NCI-H1694 treated with DMSO at 0.1 percent for 48 hours (cell line): ENCODE results near the gene COG5.
"Not testable (repeated sequence)": the region's sequence is repeated elsewhere in the genome, so short reads cannot be mapped to it uniquely, and the experiment has no call there.

ENCODE experiments used
- DNase-seq: peaks from one replicate; lab custom pipeline; 2025; lab: John Stamatoyannopoulos, UW

Gene COG5

GRCh38 chr7:107276220-107276827 lies 287.4 kb downstream of the COG5 start:
- no peak for DNase-seq

GRCh38 chr7:107274506-107274905 lies 289.2 kb downstream of the COG5 start:
- DNase-seq = no peak

GRCh38 chr7:107269790-107270189 lies 293.9 kb downstream of the COG5 start:
- DNase-seq = no peak

- no peak for DNase-seq
Observed at GRCh38 chr7:107268594-107268993, 295.1 kb downstream of the COG5 start.

- no peak for DNase-seq
Observed at GRCh38 chr7:107267138-107267537, 296.6 kb downstream of the COG5 start.

GRCh38 chr7:107264723-107265122 lies 299.0 kb downstream of the COG5 start:
- DNase-seq = no peak

GRCh38 chr7:107262857-107263256 lies 300.9 kb downstream of the COG5 start:
- DNase-seq = no peak

GRCh38 chr7:107258737-107259136 lies 305.0 kb downstream of the COG5 start:
- no peak for DNase-seq

GRCh38 chr7:107255602-107256001 lies 308.1 kb downstream of the COG5 start:
- no peak for DNase-seq

GRCh38 chr7:107254398-107254985 lies 309.2 kb downstream of the COG5 start:
- no peak for DNase-seq

- no peak for DNase-seq
Observed at GRCh38 chr7:107253599-107253998, 310.1 kb downstream of the COG5 start.

GRCh38 chr7:107251963-107252362 lies 311.8 kb downstream of the COG5 start:
- no peak for DNase-seq

- no peak for DNase-seq
Observed at GRCh38 chr7:107248551-107249316, 315.0 kb downstream of the COG5 start.

GRCh38 chr7:107246836-107247235 lies 316.9 kb downstream of the COG5 start:
- DNase-seq = not testable (repeated sequence)

- no peak for DNase-seq
Observed at GRCh38 chr7:107244613-107245012, 319.1 kb downstream of the COG5 start.

GRCh38 chr7:107242267-107242666 lies 321.5 kb downstream of the COG5 start:
- DNase-seq = no peak

GRCh38 chr7:107237451-107237850 lies 326.3 kb downstream of the COG5 start:
- DNase-seq = no peak

- DNase-seq = no peak
Observed at GRCh38 chr7:107236862-107237261, 326.9 kb downstream of the COG5 start.

GRCh38 chr7:107234436-107234835 lies 329.3 kb downstream of the COG5 start:
- DNase-seq = no peak

GRCh38 chr7:107233981-107234380 lies 329.7 kb downstream of the COG5 start:
- DNase-seq = no peak

GRCh38 chr7:107233174-107233573 lies 330.5 kb downstream of the COG5 start:
- DNase-seq = no peak

- no peak for DNase-seq
Observed at GRCh38 chr7:107232568-107233090, 331.1 kb downstream of the COG5 start.

GRCh38 chr7:107230334-107230733 lies 333.4 kb downstream of the COG5 start:
- DNase-seq = no peak
